GM12874 (cell line): ENCODE data around the gene GPX4.
A peak's percentile ranks its signal among the peaks of the same experiment; 100 is the strongest.

Experiments used
- CTCF ChIP-seq: IDR thresholded peaks from 2 replicates; pipeline ENCODE4 v1.5.1; 2011; ENCODE audit warnings: low read depth, mild to moderate bottlenecking, control low read depth, low read length, moderate library complexity; ENCODE audit not compliant: insufficient read depth

The GPX4 gene

DNA sequence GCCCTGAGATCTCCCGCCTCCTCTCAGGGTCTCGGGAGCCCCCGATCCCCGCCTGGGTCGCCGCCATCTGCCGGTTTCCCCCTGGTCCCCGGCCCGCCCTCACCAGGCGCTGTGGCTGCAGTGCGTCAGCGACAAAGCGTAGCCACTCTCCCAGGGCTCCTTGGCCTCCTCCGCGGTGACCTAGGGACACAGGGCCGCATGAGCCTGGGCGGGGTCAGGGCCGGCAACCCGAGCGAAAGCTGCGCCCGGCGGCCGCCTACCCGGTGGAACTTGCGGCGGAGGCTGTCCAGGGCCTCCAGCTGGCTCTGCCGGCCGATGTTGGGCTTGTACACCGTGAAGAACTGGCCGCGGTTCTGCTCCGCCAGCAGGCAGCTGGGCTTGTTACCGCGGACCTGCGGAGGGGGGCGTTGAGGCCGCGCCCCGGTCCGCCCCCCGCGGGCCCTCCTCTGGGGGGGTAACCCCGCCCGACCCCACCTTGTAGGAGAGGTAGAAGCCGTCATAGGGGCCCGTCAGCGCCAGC, 5.3 kb downstream of the GPX4 start:
- no peak for TF ChIP-seq CTCF

GRCh38 chr19:1109697-1110671, 6.2 kb downstream of the GPX4 start:
- TF ChIP-seq CTCF: no peak

DNA sequence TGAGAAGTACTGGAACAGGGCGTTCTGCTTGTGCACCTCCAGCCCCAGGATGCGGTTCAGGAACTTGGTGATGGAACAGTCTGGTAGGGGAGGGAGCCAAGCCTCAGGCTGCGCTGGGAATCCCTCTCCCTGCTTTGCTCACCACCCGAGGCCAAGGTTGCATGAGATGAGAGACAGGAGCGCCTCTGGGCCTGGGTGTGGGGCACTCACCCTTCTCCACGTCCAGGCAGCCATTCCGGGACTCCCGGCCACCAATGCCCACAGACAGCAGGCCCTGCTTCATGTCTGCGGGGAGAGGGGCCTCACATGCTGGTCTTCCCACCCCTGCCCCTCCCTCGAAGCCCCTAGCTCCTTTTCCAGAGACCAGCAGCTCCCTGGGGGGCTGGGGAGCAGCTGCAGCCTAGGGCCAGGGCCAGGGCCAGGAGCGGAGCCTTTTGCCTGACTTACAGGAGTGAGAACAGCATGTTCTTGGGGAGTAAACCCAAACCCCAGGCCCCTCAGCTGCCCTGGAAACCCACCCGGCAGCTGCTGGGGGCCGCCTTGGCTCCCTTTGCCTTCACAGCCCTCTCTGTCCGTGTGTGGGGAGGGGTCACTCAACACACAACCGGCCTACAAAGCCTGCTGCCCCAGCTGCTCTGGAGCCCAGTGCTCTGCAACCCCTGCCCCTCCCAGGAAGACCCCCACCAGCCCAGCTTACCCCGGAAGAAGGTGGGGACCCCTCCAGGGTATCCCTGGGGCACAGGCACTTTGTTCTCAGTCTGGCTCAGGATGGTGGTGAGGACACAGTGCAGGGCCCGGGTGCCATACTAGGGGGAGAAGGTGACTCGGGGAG, 7.2 kb downstream of the GPX4 start:
- no peak for TF ChIP-seq CTCF

DNA sequence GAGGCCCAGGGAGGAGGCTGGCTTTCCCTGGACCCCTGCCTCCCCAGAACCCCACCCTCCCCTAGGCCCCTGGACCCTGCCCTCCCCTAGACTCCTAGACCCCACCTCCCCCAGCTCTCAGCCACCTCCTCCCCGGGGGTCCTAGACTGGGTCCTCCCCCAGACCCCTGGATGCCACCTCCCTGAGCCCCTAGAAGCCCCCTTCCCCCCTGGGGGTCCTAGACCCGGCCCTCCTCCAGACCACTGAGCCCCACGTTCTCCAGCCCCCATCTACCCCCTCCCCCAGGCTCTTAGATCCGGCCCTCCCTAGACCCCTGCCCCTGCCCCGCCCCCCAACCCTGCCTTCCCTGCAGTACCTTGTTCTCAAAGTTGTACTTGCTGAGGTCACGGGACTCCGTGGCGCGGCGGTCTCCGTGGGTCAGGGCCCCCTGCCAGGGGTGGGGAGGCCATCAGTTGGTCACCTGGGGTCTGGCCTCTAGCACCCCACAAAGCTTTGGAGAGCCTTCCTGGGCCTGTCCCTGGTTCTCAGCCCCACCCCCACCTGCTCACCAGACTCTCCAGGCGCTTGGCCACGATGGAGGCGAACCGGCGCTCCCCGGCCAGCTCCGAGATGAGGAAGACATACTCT, 8.0 kb downstream of the GPX4 start:
- no peak for TF ChIP-seq CTCF

- no peak for TF ChIP-seq CTCF
These were observed 8.7 kb downstream of the GPX4 start for GRCh38 chr19:1112268-1113029.

DNA sequence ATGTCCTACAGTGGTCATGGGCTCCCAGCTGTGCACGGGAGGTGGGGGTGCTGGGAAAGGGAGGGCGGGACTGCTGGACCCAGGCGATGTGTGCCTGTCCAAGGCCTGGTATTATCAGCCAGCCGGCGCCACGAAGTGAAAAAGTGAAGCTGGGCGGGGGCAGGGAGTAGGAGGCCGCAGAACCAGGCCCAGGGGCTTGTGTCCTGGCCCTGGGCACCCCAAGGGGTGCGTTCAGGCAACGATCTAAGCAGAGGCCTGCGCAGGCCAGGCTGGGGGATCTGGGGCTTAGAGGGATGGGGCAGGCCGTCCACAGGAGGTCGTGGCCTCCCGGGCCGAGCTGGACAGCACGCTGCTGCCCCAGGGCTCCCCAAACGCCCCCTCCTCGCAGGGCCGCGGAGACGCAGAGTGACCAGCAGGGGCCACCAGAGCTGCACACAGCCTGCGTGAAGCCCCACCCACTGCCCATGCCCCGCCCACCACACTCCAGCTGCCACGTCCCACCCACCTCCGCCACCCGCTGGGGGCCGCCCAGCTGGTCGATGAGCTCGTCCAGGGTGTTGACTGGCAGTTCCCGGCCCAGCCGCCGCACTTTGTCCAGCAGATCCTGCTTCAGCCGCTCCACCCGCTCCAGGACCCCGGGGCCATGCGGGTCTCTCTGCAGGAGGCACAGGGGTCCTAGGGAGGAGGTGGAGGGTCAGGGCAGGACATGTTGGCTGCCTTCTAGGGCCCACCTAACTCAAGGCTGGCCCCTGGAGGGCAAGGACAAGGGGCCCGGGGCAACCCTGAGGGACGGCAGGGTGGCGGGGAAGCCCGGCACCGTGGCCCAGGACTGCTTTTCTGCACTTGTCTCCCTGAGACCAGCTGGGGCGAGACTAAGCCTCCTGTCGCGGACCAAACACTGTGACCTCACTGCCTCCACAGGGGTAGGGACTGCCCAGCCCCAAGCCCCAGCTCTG, 9.5 kb downstream of the GPX4 start:
- TF ChIP-seq CTCF: peak; percentile 90
